ENCODE data around the gene USP9X.
"Not testable (repeated sequence)": the region's sequence is repeated elsewhere in the genome, so short reads cannot be mapped to it uniquely, and the experiment has no call there.

USP9X gene

GRCh38 chrX:41127477-41128192, 42.4 kb downstream of the USP9X start:
- DNase-seq = no peak

GRCh38 chrX:41128955-41129354, 43.7 kb downstream of the USP9X start:
- no peak for DNase-seq

- DNase-seq = no peak
Measured at GRCh38 chrX:41131766-41132165, 46.5 kb downstream of the USP9X start.

DNA sequence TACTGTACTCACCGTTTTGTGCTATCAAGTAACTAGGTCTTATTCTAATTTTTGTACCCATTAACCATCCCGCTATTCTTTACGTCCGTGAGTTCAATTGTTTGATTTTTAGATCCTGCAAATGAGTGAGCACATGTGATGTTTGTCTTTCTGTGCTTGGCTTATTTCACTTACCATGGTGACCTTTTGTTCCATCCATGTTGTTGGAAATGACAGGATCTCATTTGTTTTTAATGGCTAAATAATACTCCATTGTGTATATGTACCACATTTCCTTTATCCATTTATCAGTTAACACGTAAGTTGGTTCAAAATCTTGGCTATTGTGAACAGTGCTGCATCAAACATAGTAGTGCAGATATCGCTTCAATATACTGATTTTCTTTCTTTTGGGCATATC, 48.3 kb downstream of the USP9X start:
- no peak for DNase-seq

DNA sequence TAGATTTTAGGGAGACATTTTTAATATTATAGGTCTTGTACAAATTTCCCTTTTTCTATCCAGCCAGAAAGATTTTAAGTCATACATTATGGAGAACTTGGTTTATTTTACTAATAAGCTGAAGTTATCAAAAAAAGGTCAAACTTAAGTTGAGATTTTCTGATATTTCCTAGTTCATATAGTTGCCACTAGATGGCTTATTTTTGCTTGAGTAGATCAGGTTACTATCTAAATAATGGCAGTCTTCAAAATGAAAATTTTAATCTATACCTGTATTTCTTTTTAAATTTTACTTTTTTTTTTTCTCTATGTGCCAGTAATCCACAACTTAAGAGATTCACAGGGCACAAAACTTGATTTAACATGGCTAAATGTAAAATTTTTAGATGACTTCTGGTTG, 52.3 kb downstream of the USP9X start:
- peak; percentile 18 for DNase-seq

DNA sequence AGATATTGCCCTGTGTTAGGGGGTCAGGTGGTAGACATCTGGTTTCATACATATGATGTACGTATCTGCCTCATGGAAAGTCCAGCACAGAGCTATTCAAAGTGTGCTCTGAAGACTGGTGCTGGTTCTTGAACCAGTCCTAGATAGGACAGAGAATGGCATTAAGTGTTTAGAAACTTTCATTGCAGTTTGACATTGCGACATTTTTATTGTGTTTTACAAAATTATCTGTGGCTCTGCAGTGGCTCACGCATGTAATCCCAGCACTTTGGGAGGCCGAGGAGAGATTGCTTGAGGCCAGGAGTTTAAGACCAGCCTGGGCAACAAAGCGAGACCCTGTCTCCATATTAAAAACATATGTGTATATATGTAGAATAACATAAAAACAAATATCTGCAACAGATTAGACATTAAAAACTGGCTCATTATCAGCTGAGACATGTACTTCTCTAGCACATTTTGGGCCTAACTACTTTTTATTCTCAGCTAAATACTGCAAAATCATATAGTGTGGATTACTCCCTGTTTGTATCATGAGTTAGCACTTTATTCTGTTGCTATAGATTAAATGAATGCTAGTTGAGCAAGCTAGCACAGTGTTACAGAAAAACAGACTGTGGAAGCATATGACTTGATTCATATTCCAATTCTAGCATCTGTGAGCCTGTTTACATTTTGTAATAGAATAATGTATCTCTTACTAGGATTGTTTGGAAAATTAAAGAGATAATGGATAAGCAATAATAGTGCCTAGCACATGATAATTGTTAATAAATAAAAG, 57.1 kb downstream of the USP9X start:
- DNase-seq = no peak

GRCh38 chrX:41144873-41145272, 59.6 kb downstream of the USP9X start:
- DNase-seq = no peak

- DNase-seq = no peak
Measured at GRCh38 chrX:41145920-41146608, 60.8 kb downstream of the USP9X start.

GRCh38 chrX:41148553-41148952, 63.3 kb downstream of the USP9X start:
- DNase-seq = no peak

GRCh38 chrX:41150043-41150442, 64.8 kb downstream of the USP9X start:
- no peak for DNase-seq

- not testable (repeated sequence) for DNase-seq
Measured at GRCh38 chrX:41151726-41152125, 66.5 kb downstream of the USP9X start.

- DNase-seq = no peak
Measured at GRCh38 chrX:41152221-41152620, 67.0 kb downstream of the USP9X start.

- no peak for DNase-seq
Measured at GRCh38 chrX:41153448-41153847, 68.2 kb downstream of the USP9X start.

- no peak for DNase-seq
Measured at GRCh38 chrX:41153957-41154356, 68.7 kb downstream of the USP9X start.

DNA sequence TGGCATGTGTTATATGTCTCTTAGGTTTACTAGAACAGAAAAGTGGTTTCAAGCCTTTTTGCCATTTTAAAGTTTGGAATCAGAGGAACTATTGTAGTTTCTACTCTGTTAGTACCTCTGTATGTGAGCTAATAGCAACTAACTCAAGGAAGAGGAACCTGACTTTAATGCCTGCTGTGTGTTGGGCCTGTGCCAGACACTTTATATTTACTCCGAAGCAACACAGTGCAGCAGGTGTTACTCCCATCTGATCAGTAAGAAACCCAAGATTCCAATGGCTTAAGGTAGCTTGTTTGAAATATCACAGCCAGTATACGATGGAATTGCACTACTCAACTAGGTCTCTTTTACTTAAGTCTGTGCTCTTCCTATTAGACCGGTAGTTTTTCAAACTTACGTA, 79.2 kb downstream of the USP9X start:
- peak; percentile 3 for DNase-seq

- DNase-seq = no peak
Measured at GRCh38 chrX:41167888-41168287, 82.6 kb downstream of the USP9X start.

DNA sequence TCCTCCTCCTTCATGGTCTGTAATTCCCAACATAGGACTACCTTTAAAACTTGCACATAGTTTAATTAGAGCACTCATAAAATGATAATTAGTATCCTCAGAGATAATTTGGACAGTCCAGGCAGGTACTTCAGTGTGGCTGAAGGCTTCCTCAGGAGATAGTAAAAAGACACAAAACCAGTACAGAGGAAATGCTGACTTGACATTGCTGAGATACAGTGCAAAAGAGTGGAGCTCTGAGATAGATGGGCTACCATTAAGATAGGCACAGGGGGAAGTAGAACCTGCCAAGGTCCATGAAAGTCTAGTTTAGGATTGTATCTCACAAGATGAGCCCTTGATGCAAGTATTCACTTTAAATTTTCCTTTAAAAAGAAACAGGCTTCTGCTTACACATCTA, 91.0 kb downstream of the USP9X start:
- DNase-seq = no peak

- no peak for DNase-seq
Measured at GRCh38 chrX:41177297-41177696, 92.1 kb downstream of the USP9X start.

DNA sequence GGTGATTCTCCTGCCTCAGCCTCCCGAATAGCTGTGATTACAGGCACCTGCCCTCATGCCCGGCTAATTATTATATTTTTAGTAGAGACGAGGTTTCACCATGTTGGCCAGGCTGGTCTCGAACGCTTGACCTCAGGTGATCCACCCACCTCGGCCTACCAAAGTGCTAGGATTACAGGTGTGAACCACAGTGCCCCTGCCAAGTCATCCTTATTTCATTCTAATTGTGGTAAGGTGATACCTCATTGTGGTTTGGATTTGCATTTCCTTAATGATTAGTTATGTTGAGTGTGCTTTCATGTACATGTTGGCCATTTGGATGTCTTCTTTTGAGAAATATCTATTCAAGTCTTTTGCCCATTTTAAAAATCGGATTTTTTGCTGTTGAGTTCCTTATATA, 93.0 kb downstream of the USP9X start:
- no peak for DNase-seq

DNA sequence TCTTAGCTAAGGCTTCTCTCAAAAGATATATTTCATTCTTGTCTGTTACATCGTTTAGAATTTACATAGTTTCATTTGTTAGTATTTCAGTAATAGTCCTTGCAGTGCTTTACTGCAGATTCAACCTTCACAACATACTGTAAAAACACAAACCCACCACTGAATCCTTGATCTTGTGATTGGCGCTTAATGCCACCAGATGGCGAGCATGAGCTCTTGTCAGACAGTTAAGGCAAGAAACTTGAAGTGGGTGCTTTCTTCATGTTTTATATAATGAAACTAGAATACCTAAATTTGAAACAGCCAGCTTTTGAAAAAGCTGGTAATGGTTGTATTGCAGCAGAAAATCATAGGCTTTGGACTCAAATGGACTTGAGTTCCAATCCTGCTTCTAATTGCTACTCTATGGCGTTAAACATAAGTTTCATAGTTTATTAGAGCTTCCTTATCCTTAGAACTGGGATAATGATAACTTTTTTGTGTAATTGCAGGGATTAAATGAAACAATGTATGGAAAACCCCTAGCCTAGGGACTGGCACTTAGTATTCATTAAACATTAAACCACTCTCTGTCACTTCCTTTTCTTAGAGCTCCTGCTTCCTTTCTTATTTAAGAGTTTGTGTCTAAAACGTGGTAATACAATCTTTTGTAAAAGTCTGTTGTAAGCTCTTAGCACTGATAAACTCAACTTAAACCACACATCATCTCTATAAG, 95.1 kb downstream of the USP9X start:
- DNase-seq = peak; percentile 73

DNA sequence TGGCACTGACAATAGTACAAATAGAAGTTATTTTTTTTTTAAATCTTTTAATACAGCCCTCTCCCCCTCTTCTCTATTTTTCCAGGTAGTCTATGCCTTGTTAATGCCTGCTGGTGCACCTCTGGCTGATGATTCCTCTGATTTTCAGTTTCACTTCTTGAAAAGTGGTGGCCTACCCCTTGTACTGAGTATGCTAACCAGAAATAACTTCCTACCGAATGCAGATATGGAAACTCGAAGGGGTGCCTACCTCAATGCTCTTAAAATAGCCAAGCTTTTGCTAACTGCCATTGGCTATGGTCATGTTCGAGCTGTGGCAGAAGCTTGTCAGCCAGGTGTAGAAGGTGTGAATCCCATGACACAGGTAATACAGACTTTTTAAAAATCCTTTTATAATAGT, 99.1 kb downstream of the USP9X start:
- DNase-seq = no peak

GRCh38 chrX:41186946-41187345, 101.7 kb downstream of the USP9X start:
- DNase-seq = not testable (repeated sequence)

DNA sequence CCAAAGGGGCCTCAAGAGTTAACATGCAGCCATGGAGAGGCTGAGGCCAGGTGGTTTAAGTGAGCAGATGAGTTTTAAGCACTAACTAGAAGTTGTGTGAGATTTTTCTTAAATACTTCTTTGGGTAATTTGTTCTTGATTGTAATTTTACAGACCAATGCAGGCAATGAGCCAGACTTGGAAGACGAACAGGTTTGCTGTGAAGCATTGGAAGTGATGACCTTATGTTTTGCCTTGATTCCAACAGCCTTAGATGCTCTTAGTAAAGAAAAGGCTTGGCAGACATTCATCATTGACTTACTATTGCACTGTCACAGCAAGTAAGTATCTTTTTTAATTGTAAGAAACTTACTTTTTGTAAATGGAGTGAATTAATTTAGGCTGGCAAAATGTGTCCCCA, 103.9 kb downstream of the USP9X start:
- DNase-seq = no peak

Data from NCI-H2227 treated with DMSO at 0.1 percent for 48 hours (cell line).